Right lobe of liver (tissue), 6 donors: ENCODE data around the gene MAP3K20. TPM values are rescaled to one million over a fixed set of nuclear protein-coding genes. Genes with fewer than 3 reads are reported as not detected.
A peak's percentile ranks its signal among the peaks of the same experiment; 100 is the strongest.

ENCODE experiments used
- ATAC-seq, 4 donors: fragments of 200-7000 bp; cut with Tn5 transposase; one replicate each; pipeline ENCODE4 v1.9.1; 2020; ENCODE audit warnings: mild to moderate bottlenecking in 4 of 4, moderate library complexity in 4 of 4
- DNase-seq, 3 donors: peaks; one replicate each; pipeline ENCODE4 v3.0.0-alpha.2; 2020
- H3K27ac ChIP-seq, 3 donors: fragments of 200-600 bp; one replicate each; pipeline ENCODE4 v1.8.0; 2022
- H3K27me3 ChIP-seq, 2 donors: fragments of 200-600 bp; one replicate each; pipeline ENCODE4 v1.8.0; 2022
- H3K36me3 ChIP-seq, 4 donors: fragments of 200-600 bp; sonication (generic) in 1 of 4; one replicate each; pipeline versions ENCODE4 v1.5.1 to v1.8.0; 2017 to 2022; ENCODE audit warnings: control low read depth in 1 of 4
- H3K4me1 ChIP-seq, 4 donors: fragments of 200-600 bp; sonication (generic) in 1 of 4; one replicate each; pipeline versions ENCODE4 v1.5.1 to v1.8.0; 2017 to 2022; ENCODE audit warnings: control low read depth in 1 of 4
- H3K4me3 ChIP-seq, 3 donors: fragments of 200-600 bp; one replicate each; pipeline ENCODE4 v1.8.0; 2022
- H3K9me3 ChIP-seq, 4 donors: fragments of 200-600 bp; sonication (generic) in 1 of 4; one replicate each; pipeline versions ENCODE4 v1.5.1 to v1.8.0; 2017 to 2022; ENCODE audit warnings: control low read depth in 1 of 4
- CTCF ChIP-seq, 4 donors: fragments of 200-600 bp in 3 of 4; fragments of 450-650 bp in 1 of 4; IDR thresholded peaks; one replicate each; pipeline versions ENCODE4 v1.5.1 to v1.8.0; 2016 to 2022; ENCODE audit warnings: antibody characterized with exemption in 4 of 4, mild to moderate bottlenecking in 2 of 4
- POLR2A ChIP-seq: fragments of 450-650 bp; IDR thresholded peaks from one replicate; pipeline ENCODE4 v1.6.1; 2017; ENCODE audit warnings: antibody characterized with exemption, mild to moderate bottlenecking
- WGBS: methylation state at CpG from one replicate; pipeline ENCODE4 v1.1.6; 2018; ENCODE audit warnings: low coverage, low lambda C conversion rate; ENCODE audit not compliant: insufficient coverage; ENCODE audit errors: missing lambda C conversion rate; 5-methylcytosine and 5-hydroxymethylcytosine counted together
- intact Hi-C, 2 donors: fragments of 100-400 bp; cut with DNase I; formaldehyde crosslinking; loops; one replicate each; pipeline versions ENCODE4 v1.11.2 to v1.14.1; 2022
- total RNA-seq, 6 experiments: library from RNA; depleted of rRNA in 2 of 6; stranded (reverse); fragments of >200 nt in 2 of 6; fragmentation: NEBNext Ultra II Directional in 3 of 6; extraction: Animal tissue kit (Norgen Biotek cat#: 25700) in 3 of 6; gene quantifications; one replicate each; pipeline versions ENCODE4 v1.1.0 to v1.2.4, GENCODE V29; 2016 to 2023
- donor health status: DM: no; HTN: yes; CAD: no.
- donor health status: DM: no; HTN: no; CAD: no.
- donor health status: DM: no; HTN: no; CAD: no.
- donor health status: DM: no; HTN: yes; CAD: no.
- donor health status: DM: no; HTN: yes; CAD: no.

The MAP3K20 gene
- total RNA-seq, 6 experiments from 2014 or later = 16.0 to 36.8 (median 22.0) TPM

DNA sequence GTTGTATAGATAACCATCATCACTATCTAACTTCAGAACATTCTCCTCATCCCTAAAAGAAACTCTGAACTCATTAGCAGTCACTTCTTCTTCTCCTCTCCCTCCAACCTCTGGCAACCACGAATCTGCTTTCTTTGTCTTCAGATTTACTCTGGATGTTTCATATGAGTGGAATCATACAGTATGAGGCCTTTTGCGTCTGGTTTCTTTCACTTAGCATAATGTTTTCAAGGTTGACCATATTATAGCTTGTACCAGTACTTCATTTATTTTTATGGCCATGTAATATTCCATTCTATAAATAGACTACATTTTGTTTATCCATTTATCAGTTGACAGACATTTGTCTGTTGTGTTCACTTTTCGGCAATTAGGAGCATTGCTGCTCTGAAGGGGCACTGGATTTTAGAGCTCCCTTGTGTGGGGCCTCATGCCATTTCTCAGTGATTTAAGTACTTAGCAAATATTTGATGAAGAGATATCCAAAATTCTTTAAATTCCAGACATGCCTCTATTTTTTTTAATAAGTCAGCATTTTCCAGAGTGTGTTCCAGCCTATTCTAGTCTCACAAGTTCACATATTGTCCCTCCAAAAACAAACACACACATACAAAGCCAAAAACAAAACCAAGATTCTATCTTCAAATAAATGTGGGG lies 22.5 kb upstream of the MAP3K20 start:
- H3K27me3 ChIP-seq = no peaks in the 10 kb centered on the region
- no peak for TF ChIP-seq POLR2A
- TF ChIP-seq CTCF (IDR thresholded peaks at IDR 0.05) = no peak
- H3K4me3 ChIP-seq = no peak overlapping the region
- peaks cover 0 to 21% (median 11%) of the 10 kb centered on the region in 4 donors for H3K4me1 ChIP-seq
- DNase-seq = no peak
- peak overlapping the region in 1 of 3 donors; percentile 10 for H3K27ac ChIP-seq
- no peaks in the 10 kb centered on the region for H3K36me3 ChIP-seq
- ATAC-seq = no peak
- H3K9me3 ChIP-seq = no peaks in the 10 kb centered on the region
- intact Hi-C loops = no loop called here
- WGBS = 68% methylated on average over 3 of the region's 3 CpGs

DNA sequence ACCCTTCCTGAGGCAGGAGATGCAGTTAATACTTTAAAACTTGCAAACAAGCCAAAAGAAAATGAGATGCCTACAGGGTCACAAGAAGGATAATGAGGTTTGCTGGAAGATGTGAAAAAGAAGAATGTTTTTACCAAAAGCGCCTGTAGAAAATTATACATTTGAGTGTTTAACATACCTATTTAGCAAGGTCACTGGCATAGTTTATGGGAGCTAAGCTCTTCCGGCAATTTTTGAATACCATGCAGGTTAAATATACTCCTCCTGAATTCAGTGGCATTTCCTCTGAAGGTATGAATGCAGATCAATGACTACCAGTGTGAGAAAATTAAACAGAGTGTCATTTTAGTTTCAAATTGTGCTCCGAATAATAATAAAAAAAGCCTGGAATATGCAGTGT lies 21.2 kb upstream of the MAP3K20 start:
- Histone ChIP-seq H3K27ac (no peak overlapping the region), H3K9me3 (no peaks in the 10 kb centered on the region), H3K36me3 (no peaks in the 10 kb centered on the region), H3K4me1 (peaks cover 0 to 24% (median 13%) of the 10 kb centered on the region in 4 donors), H3K4me3 (no peak overlapping the region), H3K27me3 (no peaks in the 10 kb centered on the region)
- 88% methylated on average over 3 of the region's 3 CpGs for WGBS
- TF ChIP-seq CTCF (IDR thresholded peaks at IDR 0.05) = no peak
- no peak for TF ChIP-seq POLR2A
- no peak for DNase-seq
- intact Hi-C loops = no loop called here
- ATAC-seq = no peak

DNA sequence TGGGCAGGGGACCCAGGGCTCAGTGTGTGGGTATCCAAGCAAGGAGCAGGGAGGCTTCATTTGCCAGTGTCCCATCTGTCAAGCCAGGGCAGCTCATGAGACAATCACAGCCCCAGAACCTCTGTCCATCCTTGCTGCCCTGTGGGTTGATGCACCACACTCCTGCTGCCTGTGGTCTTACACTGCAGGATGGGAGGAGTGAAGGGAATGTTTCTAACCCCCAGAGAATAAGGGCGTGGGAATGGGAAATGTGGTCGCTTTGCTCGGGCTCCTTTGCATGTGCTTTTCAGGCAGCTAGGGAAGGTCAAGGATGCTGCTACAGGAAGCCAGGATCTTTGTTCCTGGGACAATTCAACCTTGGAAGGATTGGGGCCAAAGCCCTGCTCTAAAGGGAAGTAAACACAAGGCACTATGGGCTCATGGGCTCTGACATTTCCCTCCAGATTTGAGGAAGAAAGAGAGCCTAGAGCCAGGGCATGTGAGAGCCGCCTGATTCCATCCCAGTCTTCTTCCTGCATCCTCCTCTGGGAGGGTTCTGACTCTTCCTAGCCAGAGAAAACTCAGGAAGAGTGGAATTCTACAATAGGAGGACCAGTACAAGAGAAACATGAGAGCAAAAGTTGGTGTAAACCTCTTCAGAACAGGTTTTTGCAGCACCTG lies 18.8 kb upstream of the MAP3K20 start:
- intact Hi-C loops = no loop called here
- Histone ChIP-seq H3K27me3 (no peaks in the 10 kb centered on the region), H3K27ac (no peak overlapping the region), H3K4me1 (peaks cover 0 to 35% (median 10%) of the 10 kb centered on the region in 4 donors), H3K9me3 (no peaks in the 10 kb centered on the region), H3K4me3 (no peak overlapping the region), H3K36me3 (no peaks in the 10 kb centered on the region)
- WGBS = 75% methylated on average over 2 of the region's 4 CpGs
- ATAC-seq (no peak), DNase-seq (no peak)
- TF ChIP-seq CTCF (IDR thresholded peaks at IDR 0.05) = no peak

DNA sequence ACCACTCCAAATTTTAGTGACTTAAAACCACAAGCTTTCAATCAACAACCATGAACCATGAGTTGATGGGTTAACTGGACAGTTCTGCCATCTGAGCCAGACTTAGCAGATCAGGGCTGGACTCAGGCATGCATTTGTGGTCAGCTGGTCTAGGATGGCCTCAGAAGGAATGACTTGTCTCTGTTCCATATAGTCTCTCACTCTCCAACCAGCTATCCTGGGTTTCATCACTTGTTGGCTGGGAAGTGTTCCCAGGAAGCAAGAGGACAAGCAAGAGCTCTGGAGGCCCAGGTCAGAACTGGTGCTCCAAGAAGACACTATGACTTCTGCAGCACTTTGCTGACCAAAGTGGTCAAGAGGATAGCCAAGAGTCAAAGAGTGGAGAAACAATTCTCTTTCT lies 17.5 kb upstream of the MAP3K20 start:
- peaks cover 0 to 35% (median 9%) of the 10 kb centered on the region in 4 donors for H3K4me1 ChIP-seq
- H3K27ac ChIP-seq = peak overlapping the region in 2 of 3 donors; percentile 63 to 78
- TF ChIP-seq CTCF (IDR thresholded peaks at IDR 0.05) (no peak), POLR2A (no peak)
- H3K36me3 ChIP-seq = no peaks in the 10 kb centered on the region
- no peaks in the 10 kb centered on the region for H3K9me3 ChIP-seq
- intact Hi-C loops = no loop called here
- peak in 3 of 4 donors; percentile 21 to 66 (median 41) for ATAC-seq
- DNase-seq = peak in 1 of 3 donors; percentile 48
- no peaks in the 10 kb centered on the region for H3K27me3 ChIP-seq
- no peak overlapping the region for H3K4me3 ChIP-seq
